NOMO-1 (cell line): ENCODE measurements around the gene NXPH3.

Source experiments
- DNase-seq, 2 experiments: peaks; one replicate each; lab custom pipeline; 2025; ENCODE audit not compliant: unreplicated experiment in 2 of 2; lab: John Stamatoyannopoulos, UW

The NXPH3 gene

GRCh38 chr17:49618028-49618611, 42.4 kb downstream of the NXPH3 start:
- DNase-seq = no peak

- DNase-seq = no peak
Observed at GRCh38 chr17:49621420-49621819, 45.7 kb downstream of the NXPH3 start.

GRCh38 chr17:49621946-49622529, 46.4 kb downstream of the NXPH3 start:
- DNase-seq = no peak

GRCh38 chr17:49624896-49625295, 49.2 kb downstream of the NXPH3 start:
- no peak for DNase-seq

GRCh38 chr17:49629447-49629846, 53.8 kb downstream of the NXPH3 start:
- DNase-seq = no peak

- DNase-seq = no peak
Observed at GRCh38 chr17:49630113-49630900, 54.6 kb downstream of the NXPH3 start.

- no peak for DNase-seq
Observed at GRCh38 chr17:49631496-49631895, 55.8 kb downstream of the NXPH3 start.
